GM15510 (cell line): ENCODE results near the gene FXR2.

ENCODE experiments used
- POLR2A ChIP-seq: IDR thresholded peaks from 3 replicates; pipeline ENCODE4 v1.6.1; 2011; ENCODE audit warnings: borderline replicate concordance; ENCODE audit not compliant: insufficient read length; ENCODE audit errors: extremely low read depth

The FXR2 gene

DNA sequence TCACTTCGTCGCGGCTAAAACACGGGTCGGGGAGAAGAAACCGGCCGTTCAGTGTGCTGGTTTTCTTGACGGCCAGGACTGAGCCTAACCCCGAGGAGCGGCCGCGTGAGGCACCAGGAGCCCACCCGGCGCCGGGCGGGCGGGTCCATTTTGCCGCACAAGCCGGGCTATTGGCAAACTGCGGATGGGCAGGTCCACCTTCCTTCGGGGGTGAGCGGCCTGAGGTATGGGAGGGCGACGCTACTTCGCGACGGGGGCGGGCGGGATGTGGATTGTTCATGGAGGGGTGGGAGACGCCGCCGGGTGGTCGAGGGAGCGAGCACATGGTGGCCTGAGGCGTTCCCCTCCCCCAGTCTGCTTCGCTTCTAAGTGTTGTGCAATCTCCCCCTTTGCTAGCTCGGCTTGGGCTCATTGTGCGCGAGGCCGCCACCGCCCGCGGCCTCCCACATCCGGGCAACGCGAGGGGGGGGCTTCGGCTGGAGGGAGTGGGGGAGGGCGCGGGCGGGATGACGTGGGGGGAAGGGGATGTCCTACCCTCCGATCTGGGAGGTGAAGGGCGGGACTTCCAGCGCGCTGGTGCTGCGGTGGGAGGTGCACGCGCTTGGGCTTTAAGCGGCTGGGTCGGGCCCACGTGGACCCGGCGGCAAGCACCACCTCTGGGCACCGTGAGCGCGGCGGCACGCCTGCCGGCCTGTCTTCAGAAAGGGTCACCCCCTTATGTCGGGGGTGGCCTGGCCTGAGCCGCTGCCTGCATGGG, 41.2 kb downstream of the FXR2 start:
- TF ChIP-seq POLR2A = peak; percentile 47

DNA sequence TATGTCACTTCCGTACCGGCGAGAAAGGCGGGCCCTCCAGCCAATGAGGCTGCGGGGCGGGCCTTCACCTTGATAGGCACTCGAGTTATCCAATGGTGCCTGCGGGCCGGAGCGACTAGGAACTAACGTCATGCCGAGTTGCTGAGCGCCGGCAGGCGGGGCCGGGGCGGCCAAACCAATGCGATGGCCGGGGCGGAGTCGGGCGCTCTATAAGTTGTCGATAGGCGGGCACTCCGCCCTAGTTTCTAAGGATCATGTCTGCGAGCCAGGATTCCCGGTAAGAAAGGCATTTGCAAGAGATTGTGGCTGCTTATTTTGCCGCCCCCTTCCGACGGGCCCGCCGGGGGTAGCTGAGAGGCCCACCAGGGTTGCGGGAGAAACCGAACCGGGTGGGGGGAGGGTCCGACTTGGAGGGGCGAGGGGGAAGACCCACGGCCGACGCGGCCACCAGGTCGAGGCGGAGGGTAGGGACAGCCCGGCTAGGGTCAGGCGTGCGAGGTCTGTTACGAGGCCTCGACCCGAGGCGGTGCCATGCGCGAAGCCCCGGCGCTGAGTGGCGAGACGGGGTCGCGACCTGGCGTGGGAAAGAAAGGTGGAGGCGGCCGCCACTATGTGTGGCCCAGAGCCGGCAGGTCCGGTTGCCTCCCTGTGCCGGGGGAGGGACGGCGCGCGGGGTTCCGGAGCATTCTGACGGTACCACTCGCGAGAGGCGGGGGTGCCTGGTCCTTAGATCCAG, 41.9 kb downstream of the FXR2 start:
- peak; percentile 99 for TF ChIP-seq POLR2A

DNA sequence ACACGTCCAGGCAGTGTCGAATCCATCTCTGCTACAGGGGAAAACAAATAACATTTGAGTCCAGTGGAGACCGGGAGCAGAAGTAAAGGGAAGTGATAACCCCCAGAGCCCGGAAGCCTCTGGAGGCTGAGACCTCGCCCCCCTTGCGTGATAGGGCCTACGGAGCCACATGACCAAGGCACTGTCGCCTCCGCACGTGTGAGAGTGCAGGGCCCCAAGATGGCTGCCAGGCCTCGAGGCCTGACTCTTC, 42.4 kb downstream of the FXR2 start:
- TF ChIP-seq POLR2A = no peak

DNA sequence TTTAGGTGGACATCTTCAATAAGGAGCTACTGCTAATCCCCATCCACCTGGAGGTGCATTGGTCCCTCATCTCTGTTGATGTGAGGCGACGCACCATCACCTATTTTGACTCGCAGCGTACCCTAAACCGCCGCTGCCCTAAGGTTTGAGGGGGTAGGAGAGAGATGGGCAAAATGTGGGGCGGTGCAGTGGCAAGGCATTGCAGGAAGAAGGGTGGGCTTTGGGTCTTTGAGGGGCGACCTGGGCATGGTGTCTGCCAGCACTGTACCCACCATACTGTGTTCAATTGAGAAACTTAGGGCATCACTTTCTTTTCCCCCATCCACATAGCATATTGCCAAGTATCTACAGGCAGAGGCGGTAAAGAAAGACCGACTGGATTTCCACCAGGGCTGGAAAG, 44.3 kb downstream of the FXR2 start:
- TF ChIP-seq POLR2A = no peak

DNA sequence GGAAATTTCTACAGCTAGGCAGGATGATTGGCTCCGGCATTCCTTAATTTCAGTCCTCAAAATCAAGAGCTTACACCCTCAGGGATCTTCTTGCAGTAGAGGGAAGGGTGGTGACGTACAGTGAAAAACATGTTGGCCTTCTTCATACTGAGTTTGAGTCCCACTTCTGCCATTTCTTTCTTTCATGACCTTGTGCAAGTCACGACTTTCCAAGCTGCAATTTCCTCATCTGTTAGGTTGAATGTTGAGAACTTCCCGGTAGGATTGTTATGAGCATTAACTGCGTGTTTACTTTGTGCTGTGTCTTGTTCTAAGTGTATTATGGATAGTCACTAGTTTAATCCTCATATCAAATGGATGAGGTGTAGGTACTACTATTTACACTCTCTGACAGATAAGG, 45.1 kb downstream of the FXR2 start:
- no peak for TF ChIP-seq POLR2A

DNA sequence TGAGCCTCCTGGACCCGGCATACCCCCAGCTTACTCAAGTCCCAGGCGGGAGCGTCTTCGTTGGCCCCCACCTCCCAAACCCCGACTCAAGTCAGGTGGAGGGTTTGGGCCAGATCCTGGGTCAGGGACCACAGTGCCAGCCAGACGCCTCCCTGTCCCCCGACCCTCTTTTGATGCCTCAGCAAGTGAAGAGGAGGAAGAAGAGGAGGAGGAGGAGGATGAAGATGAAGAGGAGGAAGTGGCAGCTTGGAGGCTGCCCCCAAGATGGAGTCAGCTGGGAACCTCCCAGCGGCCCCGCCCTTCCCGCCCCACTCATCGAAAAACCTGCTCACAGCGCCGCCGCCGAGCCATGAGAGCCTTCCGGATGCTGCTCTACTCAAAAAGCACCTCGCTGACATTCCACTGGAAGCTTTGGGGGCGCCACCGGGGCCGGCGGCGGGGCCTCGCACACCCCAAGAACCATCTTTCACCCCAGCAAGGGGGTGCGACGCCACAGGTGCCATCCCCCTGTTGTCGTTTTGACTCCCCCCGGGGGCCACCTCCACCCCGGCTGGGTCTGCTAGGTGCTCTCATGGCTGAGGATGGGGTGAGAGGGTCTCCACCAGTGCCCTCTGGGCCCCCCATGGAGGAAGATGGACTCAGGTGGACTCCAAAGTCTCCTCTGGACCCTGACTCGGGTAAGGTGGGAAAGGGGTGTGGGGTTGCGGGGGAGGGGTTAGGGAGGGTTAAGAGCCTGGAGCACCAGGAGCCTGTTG, 51.4 kb downstream of the FXR2 start:
- TF ChIP-seq POLR2A = no peak

DNA sequence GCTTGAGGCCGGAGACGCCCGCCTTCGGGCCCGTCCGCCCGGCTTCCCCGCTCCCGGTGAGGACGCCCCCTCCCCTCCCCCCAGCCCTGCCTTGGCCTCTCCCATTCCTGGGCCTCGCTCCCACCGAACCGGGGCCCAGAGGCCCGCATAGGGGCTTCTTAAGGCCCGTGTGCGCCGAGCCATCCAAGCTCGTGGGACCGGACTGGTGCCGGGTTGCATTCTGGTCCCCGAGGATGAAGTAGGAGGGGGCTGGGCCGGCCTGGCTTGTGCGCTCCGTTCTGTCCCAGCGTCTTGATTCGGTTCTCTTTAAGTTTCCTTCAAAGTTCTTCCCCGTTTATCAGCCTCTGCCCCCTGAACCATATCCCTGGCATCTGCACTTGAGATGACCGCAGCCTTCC, 52.5 kb downstream of the FXR2 start:
- no peak for TF ChIP-seq POLR2A

DNA sequence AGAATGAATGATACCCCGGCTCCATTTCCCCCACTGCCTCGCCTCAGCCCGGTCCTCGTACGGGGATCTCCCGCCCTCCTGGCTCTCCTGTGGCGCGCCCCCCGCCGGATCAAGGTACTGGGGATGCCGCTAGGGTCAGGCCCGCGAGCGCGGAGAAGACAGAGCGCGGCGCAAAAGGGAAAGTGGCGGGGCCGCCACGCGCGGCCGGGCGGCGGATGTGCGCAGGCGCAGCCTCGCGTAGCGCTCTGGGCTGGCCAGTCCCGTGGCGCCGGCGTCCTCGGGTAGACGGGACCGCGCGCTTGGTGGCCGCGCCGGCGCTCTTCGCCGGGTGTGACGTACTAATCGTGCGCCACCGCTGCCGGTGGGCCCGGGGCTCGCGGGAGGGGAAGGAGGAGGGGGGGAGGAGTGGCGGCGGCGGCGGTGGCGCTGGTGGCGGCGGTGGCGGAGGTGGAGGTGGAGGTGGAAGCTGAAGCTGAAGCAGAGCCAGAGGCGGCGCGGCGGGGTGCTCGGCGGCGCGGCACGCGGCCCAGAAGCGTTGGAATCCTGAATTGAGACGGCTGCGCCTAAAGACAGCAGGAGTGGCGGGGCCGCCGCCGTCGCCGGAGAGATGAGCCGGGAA, 53.0 kb downstream of the FXR2 start, which contains the start of gene SENP3:
Gene SENP3 (plus strand): TSS at position 331 of the 619 bp plus-strand sequence. CDS start 1,158 bp downstream, outside the sequence.
- peak; percentile 78 for TF ChIP-seq POLR2A

DNA sequence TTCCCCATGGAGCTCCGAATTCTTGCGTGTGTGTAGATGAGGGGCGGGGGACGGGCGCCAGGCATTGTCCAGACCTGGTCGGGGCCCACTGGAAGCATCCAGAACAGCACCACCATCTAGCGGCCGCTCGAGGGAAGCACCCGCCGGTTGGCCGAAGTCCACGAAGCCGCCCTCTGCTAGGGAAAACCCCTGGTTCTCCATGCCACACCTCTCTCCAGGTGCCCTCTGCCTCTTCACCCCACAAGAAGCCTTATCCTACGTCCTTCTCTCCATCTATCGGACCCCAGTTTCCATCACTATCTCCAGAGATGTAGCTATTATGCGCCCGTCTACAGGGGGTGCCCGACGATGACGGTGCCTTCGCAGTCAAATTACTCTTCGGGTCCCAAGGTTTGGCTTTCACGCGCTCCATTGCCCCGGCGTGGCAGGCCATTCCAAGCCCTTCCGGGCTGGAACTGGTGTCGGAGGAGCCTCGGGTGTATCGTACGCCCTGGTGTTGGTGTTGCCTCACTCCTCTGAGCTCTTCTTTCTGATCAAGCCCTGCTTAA, 53.6 kb downstream of the FXR2 start:
- no peak for TF ChIP-seq POLR2A

DNA sequence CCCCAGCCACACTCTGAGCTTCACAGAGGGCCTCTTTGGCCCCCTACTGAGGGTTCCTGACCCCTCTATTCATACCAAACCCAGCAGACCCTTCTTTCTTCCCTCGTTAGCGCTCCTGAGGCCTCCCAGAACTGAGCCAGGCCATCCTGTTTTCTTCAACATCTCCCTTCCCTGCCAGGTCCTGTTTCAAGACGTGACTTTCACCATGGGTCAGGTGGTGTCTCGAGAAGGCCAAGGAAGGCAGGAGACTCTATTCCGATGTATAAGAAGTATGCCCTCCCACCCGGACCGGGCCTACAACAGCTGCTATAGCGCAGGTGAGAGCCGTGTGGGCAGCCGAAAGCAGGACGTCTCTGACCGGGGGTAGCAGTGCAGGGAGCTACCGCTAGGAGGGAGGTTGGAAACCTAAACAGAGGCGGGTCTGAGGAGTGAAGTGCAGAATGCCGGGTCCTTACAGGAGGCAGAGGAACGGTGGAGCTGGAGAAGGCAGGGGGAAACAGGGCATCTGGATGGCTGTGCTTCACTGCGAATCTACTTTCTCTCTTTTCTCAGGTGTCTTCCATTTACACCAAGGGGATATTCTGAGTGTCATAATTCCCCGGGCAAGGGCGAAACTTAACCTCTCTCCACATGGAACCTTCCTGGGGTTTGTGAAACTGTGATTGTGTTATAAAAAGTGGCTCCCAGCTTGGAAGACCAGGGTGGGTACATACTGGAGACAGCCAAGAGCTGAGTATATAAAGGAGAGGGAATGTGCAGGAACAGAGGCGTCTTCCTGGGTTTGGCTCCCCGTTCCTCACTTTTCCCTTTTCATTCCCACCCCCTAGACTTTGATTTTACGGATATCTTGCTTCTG, 54.3 kb downstream of the FXR2 start:
- no peak for TF ChIP-seq POLR2A

DNA sequence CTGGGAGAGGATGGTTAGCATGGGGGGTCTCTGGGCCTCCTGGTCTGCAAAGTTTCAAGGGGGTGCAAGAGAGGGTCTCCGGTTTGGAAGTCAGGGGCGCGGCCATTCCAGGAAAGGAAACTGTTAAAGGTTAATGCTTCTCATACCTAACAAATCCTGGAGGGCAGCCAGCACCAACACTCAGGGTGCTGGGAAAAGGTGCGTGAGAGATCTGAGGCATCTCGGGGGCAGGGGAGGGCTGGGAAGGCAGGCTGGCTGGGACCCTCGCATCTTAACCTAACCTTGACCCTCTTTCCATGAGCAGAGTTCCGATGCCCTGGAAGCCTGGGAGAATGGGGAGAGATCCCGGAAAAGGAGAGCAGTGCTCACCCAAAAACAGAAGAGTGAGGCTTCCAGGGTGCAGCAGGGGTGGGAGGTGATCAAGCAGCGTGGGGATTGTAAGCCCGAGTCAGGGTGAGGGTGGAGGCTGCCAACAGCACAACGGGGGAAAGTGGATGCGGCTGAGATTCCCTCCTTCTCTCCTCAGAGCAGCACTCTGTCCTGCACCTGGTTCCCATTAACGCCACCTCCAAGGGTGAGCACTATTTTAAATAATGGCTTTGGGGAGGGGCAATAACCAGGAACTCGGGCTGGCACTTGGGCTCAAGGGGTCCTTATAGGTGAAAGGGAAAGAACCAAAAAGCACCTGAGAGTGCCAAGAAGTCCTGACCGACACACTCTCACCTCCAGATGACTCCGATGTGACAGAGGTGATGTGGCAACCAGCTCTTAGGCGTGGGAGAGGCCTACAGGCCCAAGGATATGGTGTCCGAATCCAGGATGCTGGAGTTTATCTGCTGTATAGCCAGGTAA, 55.2 kb downstream of the FXR2 start:
- TF ChIP-seq POLR2A = no peak

DNA sequence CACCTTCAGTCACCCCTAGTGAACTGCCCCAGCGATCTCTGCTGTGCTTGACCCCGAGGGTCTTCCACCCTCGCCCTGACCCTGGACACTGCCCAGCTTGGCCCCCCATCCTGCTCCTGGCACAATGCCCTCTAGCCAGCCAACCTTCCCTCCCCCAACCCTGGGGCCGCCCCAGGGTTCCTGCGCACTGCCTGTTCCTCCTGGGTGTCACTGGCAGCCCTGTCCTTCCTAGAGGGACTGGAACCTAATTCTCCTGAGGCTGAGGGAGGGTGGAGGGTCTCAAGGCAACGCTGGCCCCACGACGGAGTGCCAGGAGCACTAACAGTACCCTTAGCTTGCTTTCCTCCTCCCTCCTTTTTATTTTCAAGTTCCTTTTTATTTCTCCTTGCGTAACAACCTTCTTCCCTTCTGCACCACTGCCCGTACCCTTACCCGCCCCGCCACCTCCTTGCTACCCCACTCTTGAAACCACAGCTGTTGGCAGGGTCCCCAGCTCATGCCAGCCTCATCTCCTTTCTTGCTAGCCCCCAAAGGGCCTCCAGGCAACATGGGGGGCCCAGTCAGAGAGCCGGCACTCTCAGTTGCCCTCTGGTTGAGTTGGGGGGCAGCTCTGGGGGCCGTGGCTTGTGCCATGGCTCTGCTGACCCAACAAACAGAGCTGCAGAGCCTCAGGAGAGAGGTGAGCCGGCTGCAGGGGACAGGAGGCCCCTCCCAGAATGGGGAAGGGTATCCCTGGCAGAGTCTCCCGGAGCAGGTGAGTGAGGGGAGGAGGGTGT, 56.0 kb downstream of the FXR2 start, which contains the start of gene TNFSF13:
Gene TNFSF13 (plus strand): TSS at position 207 of the 776 bp plus-strand sequence. CDS start 290 bp downstream, at position 497.
- no peak for TF ChIP-seq POLR2A
